T-helper 2 cell treated with Interferon-gamma antibody and Interleukin-4, amounts not matched to agents 5 μg/mL and 100 μg/mL, for 36 hours (primary cell): ENCODE results near the gene NAT9.

Experiments used
- DNase-seq: peaks from one replicate; pipeline ENCODE4 v3.0.0; 2021; ENCODE audit warnings: low spot score
- H3K27ac Mint-ChIP-seq: one replicate; pipeline ENCODE4 v1.8.0; 2021; ENCODE audit warnings: mild to moderate bottlenecking, mixed read lengths
- H3K27me3 Mint-ChIP-seq: one replicate; pipeline ENCODE4 v1.8.0; 2021; ENCODE audit warnings: low read depth, mixed read lengths
- H3K36me3 Mint-ChIP-seq: one replicate; pipeline ENCODE4 v1.8.0; 2021; ENCODE audit warnings: low read depth, mixed read lengths
- H3K4me1 Mint-ChIP-seq: one replicate; pipeline ENCODE4 v1.8.0; 2021; ENCODE audit warnings: low read depth, mixed read lengths
- H3K4me3 Mint-ChIP-seq: one replicate; pipeline ENCODE4 v1.8.0; 2022; ENCODE audit warnings: mild to moderate bottlenecking, moderate library complexity, mixed read lengths
- H3K9me3 Mint-ChIP-seq: one replicate; pipeline ENCODE4 v1.8.0; 2021; ENCODE audit warnings: mixed read lengths

NAT9 gene

DNA sequence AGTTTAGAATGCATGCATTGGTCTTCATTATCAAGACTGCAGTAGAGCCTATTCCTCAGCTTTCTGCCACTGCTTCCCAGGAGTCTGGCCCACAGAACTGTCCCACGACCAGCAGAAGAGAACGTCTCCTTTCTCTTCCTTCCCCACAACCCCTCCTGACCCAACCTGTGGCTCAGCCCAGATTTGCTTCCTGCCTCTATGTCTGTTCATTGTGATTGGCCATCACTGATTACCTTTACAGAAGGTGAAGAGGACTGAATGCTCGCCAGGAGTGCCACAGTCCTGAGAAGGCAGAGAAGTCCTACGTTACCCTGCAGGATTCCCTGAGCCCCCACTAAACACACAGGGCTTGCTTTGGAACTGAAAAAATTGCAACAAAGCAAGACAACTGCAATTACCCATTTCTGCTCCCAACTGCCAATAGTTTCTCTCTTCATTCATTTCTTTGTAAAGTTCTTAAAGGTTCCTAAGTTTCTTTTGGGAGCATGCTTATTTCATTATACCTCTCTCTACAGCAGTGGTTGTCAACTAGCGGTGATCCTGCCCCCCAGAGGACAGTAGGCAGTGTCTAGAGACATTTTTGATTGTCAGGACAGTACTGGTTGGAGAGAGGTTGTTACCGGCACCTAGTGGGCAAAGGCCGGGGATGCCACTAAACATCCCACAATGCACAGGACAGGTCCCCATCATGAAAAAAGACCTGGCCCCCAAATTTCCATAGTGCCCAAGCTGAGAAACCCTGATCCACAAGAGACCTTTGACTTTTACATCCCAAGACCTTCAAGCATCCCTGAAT is 4.5 kb upstream of the NAT9 start:
- peaks cover 34% of the 10 kb centered on the region for H3K36me3 Mint-ChIP-seq

DNA sequence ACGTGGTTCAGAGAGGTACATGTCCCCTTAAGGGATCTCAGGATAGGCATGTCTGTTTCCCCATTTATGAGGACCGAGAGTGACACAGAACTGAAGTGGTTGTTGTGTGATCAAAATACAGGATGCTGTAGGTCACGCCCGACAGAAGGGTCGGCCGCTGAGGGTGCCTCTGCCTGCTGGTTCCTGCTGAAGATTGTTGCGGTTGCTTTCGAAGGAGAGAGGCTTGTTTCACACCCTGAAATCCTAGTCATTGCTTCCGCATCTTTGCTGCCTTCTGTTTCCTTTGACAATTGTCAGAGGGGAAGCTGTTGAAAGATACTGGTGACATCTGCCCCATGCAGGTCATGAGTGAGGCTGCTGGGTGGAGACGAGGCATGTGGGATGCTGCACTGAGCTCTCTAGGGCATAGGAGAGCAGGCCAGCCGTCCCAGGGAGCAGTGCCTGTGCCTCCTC is 3.8 kb upstream of the NAT9 start:
- DNase-seq, result peak; percentile 77
- peak overlapping the region; percentile 83 for H3K4me3 Mint-ChIP-seq
- no peaks in the 10 kb centered on the region for H3K9me3 Mint-ChIP-seq
- H3K27ac Mint-ChIP-seq, result peak overlapping the region; percentile 95
- H3K27me3 Mint-ChIP-seq, result no peaks in the 10 kb centered on the region
- H3K36me3 Mint-ChIP-seq, result peaks cover 32% of the 10 kb centered on the region
- peaks cover 59% of the 10 kb centered on the region for H3K4me1 Mint-ChIP-seq

More for the DNA sequence above, 4.5 kb upstream of the NAT9 start:
- H3K27ac Mint-ChIP-seq, result peak overlapping the region; percentile 95
- no peak for DNase-seq
- peak overlapping the region; percentile 83 for H3K4me3 Mint-ChIP-seq
- H3K27me3 Mint-ChIP-seq, result no peaks in the 10 kb centered on the region
- peaks cover 64% of the 10 kb centered on the region for H3K4me1 Mint-ChIP-seq
- no peaks in the 10 kb centered on the region for H3K9me3 Mint-ChIP-seq

DNA sequence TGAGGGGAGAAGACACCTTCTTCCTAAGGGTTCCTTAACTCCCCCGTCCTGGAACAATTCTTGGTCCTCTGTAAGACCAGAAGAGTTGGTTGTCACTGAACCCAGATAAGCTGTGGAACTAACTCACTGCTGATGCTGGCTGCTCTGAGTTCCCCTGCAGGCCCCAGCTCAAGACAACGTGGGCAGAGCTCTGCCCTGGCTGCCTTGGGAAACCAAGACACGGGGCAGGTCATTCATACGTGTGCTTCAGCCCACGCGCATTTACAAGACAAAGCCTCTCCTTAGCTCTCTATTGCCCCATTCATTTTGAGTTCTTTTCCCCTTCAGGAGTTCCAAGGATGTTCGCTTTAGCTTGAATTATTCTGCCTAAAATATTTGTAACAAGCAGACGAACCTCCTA is 3.4 kb upstream of the NAT9 start:
- Mint-ChIP-seq H3K9me3 (no peaks in the 10 kb centered on the region), H3K27me3 (no peaks in the 10 kb centered on the region), H3K4me1 (peaks cover 54% of the 10 kb centered on the region), H3K27ac (peak overlapping the region; percentile 95), H3K36me3 (peaks cover 30% of the 10 kb centered on the region), H3K4me3 (peak overlapping the region; percentile 83)
- peak; percentile 33 for DNase-seq

DNA sequence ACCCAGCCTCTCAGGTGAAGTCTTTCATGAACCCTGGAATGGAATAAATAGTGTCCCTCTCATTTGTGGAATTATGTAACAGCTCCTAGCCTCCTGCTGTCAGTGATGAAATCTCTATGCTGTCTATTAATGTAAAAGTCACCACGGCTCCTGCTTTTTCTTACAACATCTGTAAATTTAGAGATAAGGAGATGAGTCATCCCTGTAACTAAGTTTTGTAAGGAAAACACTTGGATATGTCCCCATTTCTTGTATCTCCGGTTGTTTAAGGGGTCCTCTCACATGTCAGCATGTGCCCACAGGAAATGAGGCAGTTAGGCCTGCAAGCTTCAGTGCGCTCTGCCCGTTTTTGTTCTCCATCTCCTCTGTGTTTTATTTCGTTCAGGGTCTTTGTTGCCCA is 2.8 kb upstream of the NAT9 start:
- Mint-ChIP-seq H3K27me3 (no peaks in the 10 kb centered on the region), H3K36me3 (peaks cover 28% of the 10 kb centered on the region), H3K27ac (peak overlapping the region; percentile 95), H3K9me3 (no peaks in the 10 kb centered on the region), H3K4me1 (peaks cover 51% of the 10 kb centered on the region), H3K4me3 (peak overlapping the region; percentile 61)
- no peak for DNase-seq

DNA sequence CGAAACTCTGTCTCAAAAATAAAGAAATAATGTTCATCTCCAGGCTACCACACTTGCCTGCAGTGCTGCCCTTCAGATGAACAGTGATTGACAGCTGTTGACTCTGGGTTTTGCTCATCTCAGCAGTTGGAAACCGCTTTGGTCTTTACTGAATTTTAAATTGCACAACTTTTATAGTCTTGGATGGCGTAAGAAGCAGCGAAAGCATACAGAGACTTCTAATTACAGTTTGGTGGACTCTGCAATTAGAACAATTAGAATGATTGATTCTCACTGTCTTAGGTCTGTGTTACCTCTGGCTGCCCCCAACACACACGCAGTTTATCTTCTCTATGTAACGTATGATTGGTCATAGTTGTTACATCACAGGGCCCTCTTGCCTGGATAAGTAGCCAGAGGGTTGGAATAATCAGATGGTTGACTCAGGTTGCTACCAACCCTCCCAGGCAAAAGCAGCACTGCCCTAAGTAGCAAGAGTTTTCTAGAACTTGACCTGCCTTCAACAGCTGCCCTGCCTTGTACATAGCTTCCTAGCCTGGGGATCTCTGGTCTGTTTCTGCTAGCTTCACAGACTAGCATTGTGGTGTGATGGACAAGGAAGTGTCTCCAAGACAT is 1.9 kb upstream of the NAT9 start:
- peak overlapping the region; percentile 96 for H3K4me3 Mint-ChIP-seq
- H3K27me3 Mint-ChIP-seq, result no peaks in the 10 kb centered on the region
- DNase-seq, result no peak
- peak overlapping the region; percentile 56 for H3K27ac Mint-ChIP-seq
- H3K9me3 Mint-ChIP-seq, result no peaks in the 10 kb centered on the region
- H3K36me3 Mint-ChIP-seq, result peaks cover 32% of the 10 kb centered on the region
- H3K4me1 Mint-ChIP-seq, result peaks cover 52% of the 10 kb centered on the region

DNA sequence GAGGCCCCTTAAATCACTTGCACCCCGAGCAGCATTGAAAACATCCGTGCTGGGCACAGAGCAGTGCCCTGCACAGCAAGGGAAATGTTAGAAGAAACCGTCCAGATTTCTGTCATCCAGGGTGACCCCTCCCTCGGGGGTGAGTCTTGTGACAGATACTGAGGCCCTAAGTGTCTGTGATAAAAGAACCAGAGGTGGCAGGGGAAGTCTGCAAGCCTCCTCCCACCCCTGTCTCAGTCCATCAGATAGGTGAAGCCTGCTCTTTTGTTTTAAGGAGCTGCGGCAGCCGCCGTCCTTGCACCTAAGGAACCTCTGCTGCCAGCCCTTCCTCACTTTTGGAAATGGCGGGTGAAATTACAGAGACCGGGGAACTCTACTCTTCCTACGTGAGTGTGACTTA is 845 bp upstream of the NAT9 start:
- Mint-ChIP-seq H3K36me3 (peaks cover 33% of the 10 kb centered on the region), H3K4me3 (peak overlapping the region; percentile 96), H3K27me3 (no peaks in the 10 kb centered on the region)

DNA sequence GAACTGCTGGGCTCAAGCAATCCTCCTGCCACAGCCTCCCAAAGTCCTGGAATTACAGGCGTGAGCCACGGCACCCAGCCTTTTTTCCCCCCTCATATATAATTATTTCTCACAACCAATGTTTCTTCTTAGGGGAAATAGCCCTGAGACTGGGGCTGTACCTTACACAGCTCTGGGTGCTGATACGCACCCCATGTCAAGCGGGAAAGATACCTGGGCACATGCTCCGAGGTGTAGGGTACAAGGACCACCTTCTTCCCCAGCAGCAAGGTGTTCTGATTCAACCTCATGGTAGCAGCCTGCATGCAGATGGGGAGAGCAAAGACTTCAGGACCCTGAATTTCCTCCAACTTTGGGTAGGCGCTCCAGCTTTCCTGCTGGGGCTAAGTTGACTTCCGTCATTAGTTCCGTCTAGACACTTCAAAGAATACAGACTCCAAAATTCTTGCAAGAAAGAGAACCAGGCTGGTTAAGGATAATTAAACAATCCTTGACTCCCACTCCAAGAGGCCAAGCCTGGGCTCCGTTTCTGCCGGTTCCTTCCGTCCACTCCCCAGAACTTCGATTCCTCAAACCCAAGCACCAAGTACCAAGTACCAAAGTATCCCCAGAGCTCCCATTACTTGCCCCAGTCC is 619 bp downstream of the NAT9 start:
- peak overlapping the region; percentile 96 for H3K4me3 Mint-ChIP-seq

More for the DNA sequence above, 845 bp upstream of the NAT9 start:
- peaks cover 52% of the 10 kb centered on the region for H3K4me1 Mint-ChIP-seq
- H3K27ac Mint-ChIP-seq, result peak overlapping the region; percentile 38
- no peak for DNase-seq
- H3K9me3 Mint-ChIP-seq, result no peaks in the 10 kb centered on the region

DNA sequence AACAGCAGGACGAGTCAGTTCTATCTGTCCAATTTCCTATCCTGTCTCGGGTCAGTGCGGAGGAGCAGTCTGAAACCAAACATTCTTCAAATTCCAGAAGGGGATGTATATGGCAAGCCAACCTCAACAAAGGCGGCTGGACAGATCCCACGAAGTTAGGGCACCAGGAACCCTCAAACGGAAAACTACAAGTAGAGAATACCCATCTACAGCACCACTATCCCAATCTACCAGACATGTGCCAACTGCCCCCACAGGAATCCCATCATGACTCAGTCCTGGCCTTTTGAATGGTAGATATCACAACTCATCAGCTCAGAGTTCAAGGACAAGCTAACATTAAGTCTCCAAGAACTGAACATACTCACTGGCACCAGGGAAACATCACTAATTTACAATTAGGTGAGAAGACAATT is 2.3 kb downstream of the NAT9 start:
- Mint-ChIP-seq H3K4me3 (peak overlapping the region; percentile 49), H3K27me3 (no peaks in the 10 kb centered on the region), H3K36me3 (peaks cover 44% of the 10 kb centered on the region), H3K27ac (peak overlapping the region; percentile 55), H3K4me1 (peaks cover 31% of the 10 kb centered on the region), H3K9me3 (no peaks in the 10 kb centered on the region)
- DNase-seq, result no peak

More for the DNA sequence above, 619 bp downstream of the NAT9 start:
- H3K9me3 Mint-ChIP-seq, result no peaks in the 10 kb centered on the region
- H3K36me3 Mint-ChIP-seq, result peaks cover 38% of the 10 kb centered on the region
- H3K4me1 Mint-ChIP-seq, result peaks cover 41% of the 10 kb centered on the region
- no peak for DNase-seq
- H3K27ac Mint-ChIP-seq, result peak overlapping the region; percentile 83
- H3K27me3 Mint-ChIP-seq, result no peaks in the 10 kb centered on the region

DNA sequence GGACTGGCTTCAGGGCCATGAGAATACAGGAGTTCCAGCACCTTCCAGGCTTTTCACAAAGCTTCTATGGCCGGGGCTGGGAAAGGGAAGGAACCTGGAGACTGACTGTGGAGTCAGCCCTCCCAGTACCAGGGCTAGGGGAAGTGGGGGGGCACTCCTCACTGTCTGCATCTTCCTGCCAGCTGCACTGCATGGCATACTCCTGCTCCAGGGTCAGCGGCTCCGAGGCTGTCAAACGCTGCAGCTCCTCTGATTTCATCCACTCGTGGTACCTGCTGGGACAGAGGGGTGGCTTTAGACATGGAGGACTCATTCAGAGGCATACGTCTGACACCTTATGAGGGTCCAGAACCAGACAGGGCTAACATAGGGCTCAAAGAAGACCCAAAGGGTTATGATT is 2.7 kb downstream of the NAT9 start:
- Mint-ChIP-seq H3K36me3 (peaks cover 47% of the 10 kb centered on the region), H3K27me3 (no peaks in the 10 kb centered on the region), H3K9me3 (no peaks in the 10 kb centered on the region), H3K4me1 (peaks cover 31% of the 10 kb centered on the region), H3K4me3 (peak overlapping the region; percentile 49), H3K27ac (peak overlapping the region; percentile 55)
- DNase-seq, result no peak

DNA sequence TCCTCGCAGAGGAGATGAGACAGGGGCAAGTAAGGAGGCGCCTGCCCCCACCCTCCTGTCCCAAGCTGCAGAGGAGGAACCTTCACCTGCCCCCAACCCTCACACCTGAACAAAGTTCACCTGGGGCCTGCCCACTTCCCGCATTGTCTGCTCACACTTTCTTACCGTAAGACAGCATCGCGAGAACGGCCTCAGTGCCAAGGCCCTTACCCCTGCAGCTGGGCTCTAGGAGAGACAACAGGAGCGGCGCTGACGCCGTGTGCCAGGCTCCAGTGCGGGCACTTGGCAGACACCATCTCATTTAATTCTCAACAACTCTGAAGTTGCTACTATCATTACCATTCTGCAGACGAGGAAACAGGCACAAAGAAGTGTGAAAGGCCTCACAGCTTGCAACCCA is 4.1 kb downstream of the NAT9 start:
- H3K4me3 Mint-ChIP-seq, result no peak overlapping the region
- H3K27me3 Mint-ChIP-seq, result no peaks in the 10 kb centered on the region
- peak overlapping the region; percentile 41 for H3K27ac Mint-ChIP-seq
- peaks cover 53% of the 10 kb centered on the region for H3K36me3 Mint-ChIP-seq
- H3K9me3 Mint-ChIP-seq, result no peaks in the 10 kb centered on the region
- H3K4me1 Mint-ChIP-seq, result peaks cover 21% of the 10 kb centered on the region
- no peak for DNase-seq

DNA sequence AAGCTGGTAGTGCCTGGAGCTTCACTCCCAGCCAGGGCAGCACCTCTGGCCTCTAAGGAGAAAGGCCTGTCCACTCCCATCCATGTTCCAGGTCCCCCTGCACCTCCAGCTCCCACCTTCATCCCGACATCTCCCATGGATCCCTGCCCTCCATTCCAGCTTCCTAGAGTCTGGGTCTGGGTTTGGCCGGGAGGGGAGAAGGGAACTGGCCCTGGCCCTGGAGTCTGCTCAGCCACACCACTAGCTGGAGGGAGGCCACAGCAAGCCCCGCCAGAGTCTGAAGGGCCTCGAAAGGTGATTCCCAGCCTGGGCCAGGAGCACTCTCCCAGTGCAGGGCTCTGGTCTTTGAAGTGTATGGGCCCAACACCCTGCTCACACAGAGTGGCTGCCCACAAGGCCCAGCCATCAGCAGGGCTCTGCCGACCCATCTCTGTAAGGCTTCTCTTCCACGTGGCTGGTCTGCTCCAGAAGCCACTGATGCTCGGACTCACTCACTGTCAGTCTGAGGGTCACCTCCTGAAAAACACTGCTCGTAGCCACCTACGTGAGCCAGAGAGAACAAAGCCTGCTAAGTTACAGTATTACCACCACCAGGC is 4.7 kb downstream of the NAT9 start:
- DNase-seq, result no peak
- Mint-ChIP-seq H3K4me3 (no peak overlapping the region), H3K27ac (no peak overlapping the region), H3K36me3 (peaks cover 56% of the 10 kb centered on the region), H3K4me1 (peaks cover 23% of the 10 kb centered on the region), H3K27me3 (no peaks in the 10 kb centered on the region), H3K9me3 (no peaks in the 10 kb centered on the region)

DNA sequence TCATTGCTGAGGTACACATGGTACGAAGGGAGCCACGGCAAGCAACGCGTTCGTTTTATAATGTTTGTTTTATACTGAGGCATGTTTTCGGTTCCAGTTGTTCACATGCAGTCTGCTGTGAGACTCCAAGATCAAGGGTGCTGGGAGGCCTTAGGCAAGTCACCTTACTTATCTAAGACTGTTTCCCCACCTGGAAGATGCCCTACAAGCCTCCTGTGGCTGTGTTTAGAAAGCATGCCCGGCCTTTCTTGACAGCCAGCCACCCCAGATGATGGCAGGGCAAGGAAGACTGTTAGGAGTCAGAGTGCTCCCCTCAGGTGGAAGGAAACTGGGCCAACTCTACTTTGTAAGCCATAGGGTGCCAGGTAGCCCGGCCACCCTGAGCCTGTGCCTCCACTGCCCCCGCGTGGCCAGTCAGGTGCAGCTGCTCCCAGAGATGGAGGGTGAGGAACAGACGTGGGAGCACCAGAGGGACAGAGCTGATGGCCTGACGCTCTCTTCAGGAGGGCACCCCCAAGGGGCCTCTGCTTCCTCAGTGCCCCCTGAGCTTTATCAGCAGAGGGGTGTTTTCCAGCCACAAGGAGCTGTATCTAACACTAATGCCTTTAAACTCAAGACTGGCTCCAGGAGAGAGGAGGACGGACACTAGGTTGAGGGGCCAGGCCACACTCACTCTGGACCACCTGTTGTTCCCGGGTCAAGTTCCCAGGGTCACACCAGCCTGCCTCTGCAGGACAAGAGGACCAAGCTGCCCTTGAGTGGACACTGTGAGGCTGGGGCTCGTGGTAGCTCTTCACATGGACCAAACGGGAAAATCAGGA is 5.4 kb downstream of the NAT9 start:
- Mint-ChIP-seq H3K36me3 (peaks cover 55% of the 10 kb centered on the region), H3K9me3 (no peaks in the 10 kb centered on the region), H3K27ac (peak overlapping the region; percentile 53), H3K4me1 (peaks cover 20% of the 10 kb centered on the region), H3K4me3 (no peak overlapping the region), H3K27me3 (no peaks in the 10 kb centered on the region)
- DNase-seq, result peak; percentile 54

DNA sequence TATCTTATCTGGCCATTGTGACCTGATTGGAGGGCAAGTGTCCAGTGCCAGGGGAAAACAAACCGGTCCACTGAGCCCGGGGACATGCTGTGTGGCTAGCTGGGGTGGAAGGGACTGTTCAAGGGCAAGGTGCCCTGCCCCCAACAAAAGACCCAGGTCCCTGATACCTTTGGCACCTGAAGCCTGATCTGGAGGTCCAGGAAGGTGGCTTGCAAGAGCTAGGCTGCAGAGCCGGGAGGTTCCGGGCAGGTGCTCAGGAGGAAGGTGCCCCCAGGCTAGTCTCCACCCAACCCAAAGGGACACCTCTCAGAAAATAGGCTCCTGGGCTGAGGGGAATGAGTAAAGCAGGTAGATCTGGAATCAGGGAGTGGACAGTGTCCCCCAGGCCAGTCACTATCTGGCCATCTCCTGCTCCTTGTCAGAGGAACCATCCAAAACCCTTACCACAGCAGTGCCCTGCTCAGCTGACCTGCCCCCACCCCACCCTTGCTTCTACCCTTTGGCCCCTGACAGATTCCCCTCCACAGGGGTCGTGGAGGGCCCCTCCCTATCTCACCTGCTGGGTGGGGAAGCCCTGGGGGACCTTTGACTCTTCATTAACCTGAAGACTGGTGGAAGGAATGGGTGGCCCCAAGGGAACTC is 6.2 kb downstream of the NAT9 start:
- Mint-ChIP-seq H3K9me3 (no peaks in the 10 kb centered on the region), H3K27me3 (no peaks in the 10 kb centered on the region), H3K27ac (peak overlapping the region; percentile 53), H3K4me3 (no peak overlapping the region), H3K4me1 (peaks cover 19% of the 10 kb centered on the region), H3K36me3 (peaks cover 57% of the 10 kb centered on the region)
- DNase-seq, result no peak
